SU-DHL-6 (cell line): Measurements from ENCODE around the gene LRBA.

Experiments used
- CTCF ChIP-seq: fragments of 200-600 bp; sonication (generic); IDR thresholded peaks from one replicate; pipeline ENCODE4 v1.5.1; 2017; ENCODE audit warnings: antibody characterized with exemption, mild to moderate bottlenecking, low read length, moderate library complexity; ENCODE audit not compliant: insufficient read depth, poor library complexity, severe bottlenecking
- EZH2phosphoT487 ChIP-seq: fragments of 200-600 bp; sonication (generic), shearing (Covaris generic); conservative IDR thresholded peaks from 2 replicates; pipeline ENCODE4 v1.6.1; 2018; ENCODE audit warnings: mild to moderate bottlenecking, antibody characterized with exemption, low read length, moderate library complexity, mixed read lengths

- TF ChIP-seq CTCF (no peak), EZH2phosphoT487 (no peak)
Observed at GRCh38 chr4:150781191-150781590, 233.9 kb downstream of the LRBA start.
